DOHH2 (cell line): ENCODE measurements around the gene BAHD1.
A peak's percentile ranks its signal among the peaks of the same experiment; 100 is the strongest.

ENCODE experiments used
- H3F3A ChIP-seq: fragments of 200-600 bp; sonication (generic), shearing (Covaris generic); 2 replicates; pipeline ENCODE4 v1.6.0; 2016; ENCODE audit warnings: antibody characterized with exemption, mild to moderate bottlenecking; ENCODE audit not compliant: control insufficient read depth, insufficient read depth
- H3K27ac ChIP-seq: fragments of 200-600 bp; sonication (generic); 2 replicates; pipeline ENCODE4 v1.5.1; 2014; ENCODE audit warnings: low read depth, mild to moderate bottlenecking, low read length, moderate library complexity
- H3K27me3 ChIP-seq: fragments of 200-600 bp; sonication (generic); 2 replicates; pipeline ENCODE4 v1.6.1; 2014; ENCODE audit warnings: mild to moderate bottlenecking, low read length, mixed read lengths; ENCODE audit not compliant: control insufficient read depth
- H3K36me3 ChIP-seq: fragments of 200-600 bp; sonication (generic); 2 replicates; pipeline ENCODE4 v1.6.1; 2014; ENCODE audit warnings: mild to moderate bottlenecking, low read length, moderate library complexity, mixed read lengths; ENCODE audit not compliant: control insufficient read depth
- H3K4me1 ChIP-seq: fragments of 200-600 bp; sonication (generic); 2 replicates; pipeline ENCODE4 v1.6.1; 2014; ENCODE audit warnings: mild to moderate bottlenecking, low read length, mixed read lengths; ENCODE audit not compliant: control insufficient read depth
- H3K4me2 ChIP-seq: fragments of 200-600 bp; sonication (generic); 2 replicates; pipeline ENCODE4 v1.6.0; 2014; ENCODE audit warnings: mild to moderate bottlenecking, low read length, moderate library complexity
- H3K4me3 ChIP-seq: fragments of 200-600 bp; sonication (generic); 2 replicates; pipeline ENCODE4 v1.5.1; 2014; ENCODE audit warnings: mild to moderate bottlenecking, low read length, mixed read lengths
- H3K79me2 ChIP-seq: fragments of 200-600 bp; sonication (generic); 2 replicates; pipeline ENCODE4 v1.6.1; 2014; ENCODE audit warnings: mild to moderate bottlenecking, low read length, mixed read lengths; ENCODE audit not compliant: control insufficient read depth
- H3K9me2 ChIP-seq: fragments of 200-600 bp; sonication (generic); replicated peaks from 2 replicates; pipeline ENCODE4 v1.6.1; 2014; ENCODE audit warnings: mild to moderate bottlenecking, low read length, mixed read lengths; ENCODE audit not compliant: control insufficient read depth
- H3K9me3 ChIP-seq: fragments of 200-600 bp; sonication (generic); 2 replicates; pipeline ENCODE4 v1.6.1; 2014; ENCODE audit warnings: antibody characterized with exemption, low read length, mixed read lengths; ENCODE audit not compliant: control insufficient read depth, insufficient read depth
- H4K20me1 ChIP-seq: fragments of 200-600 bp; sonication (generic); 2 replicates; pipeline ENCODE4 v1.6.0; 2014; ENCODE audit warnings: low read depth, mild to moderate bottlenecking, antibody characterized with exemption, low read length, moderate library complexity; ENCODE audit not compliant: control insufficient read depth, insufficient read depth
- EZH2phosphoT487 ChIP-seq: fragments of 200-600 bp; sonication (generic); IDR thresholded peaks from 2 replicates; pipeline ENCODE4 v1.6.1; 2017; ENCODE audit warnings: borderline replicate concordance, mild to moderate bottlenecking, antibody characterized with exemption, low read length, moderate library complexity, mixed read lengths
- TF ChIP-seq, protein P1 (sequence below): fragments of 200-600 bp; sonication (generic); IDR thresholded peaks from one replicate; pipeline ENCODE4 v1.5.1; 2014; ENCODE audit warnings: antibody characterized with exemption, mild to moderate bottlenecking, low read depth, low read length; ENCODE audit not compliant: poor library complexity, severe bottlenecking

The BAHD1 gene

DNA sequence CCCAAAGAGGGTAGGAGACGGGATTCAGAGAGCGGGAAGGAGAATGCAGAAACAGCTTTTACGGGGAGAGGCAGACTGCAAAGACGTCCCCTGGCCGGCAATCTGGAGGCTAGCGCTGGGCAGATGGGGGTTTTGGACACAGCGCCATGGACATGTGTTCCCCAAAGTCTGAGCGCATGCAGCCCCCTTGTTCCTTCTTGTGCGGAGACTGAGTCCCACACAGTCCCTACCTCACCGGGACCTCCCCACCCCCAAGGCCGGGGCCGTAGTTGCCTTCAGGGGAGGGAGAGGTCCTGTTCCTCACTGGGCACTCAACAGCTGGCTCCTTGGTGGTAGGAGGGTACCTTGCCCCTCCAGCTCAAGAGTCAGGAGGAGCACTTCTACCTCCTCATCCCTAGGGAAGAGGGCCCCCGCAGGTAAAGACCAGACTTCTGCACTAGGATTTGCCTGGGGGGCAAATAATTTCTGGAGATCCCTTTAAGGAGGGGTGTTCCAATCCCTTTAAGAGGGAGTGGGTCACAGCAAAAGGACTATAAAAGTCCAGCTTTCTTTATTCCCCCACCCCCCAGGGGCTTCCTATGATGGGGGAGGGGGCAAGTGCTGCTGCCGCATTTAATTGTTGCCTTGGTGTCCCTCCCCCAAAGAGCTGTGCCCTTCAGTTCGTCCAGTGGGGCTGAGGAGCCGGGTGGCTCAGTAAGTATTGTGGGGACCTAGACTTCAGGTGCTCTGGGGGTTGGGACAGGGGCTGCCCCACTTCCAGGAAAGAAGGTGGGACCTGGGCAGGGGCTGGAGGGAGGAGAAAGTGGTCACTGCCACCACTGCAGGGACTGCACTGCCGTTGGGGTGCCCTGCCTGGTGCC lies 3.6 kb upstream of the BAHD1 start:
- TF ChIP-seq EZH2phosphoT487 = no peak; the same call in 1 of the 2 replicates
- TF ChIP-seq, protein P1, sequence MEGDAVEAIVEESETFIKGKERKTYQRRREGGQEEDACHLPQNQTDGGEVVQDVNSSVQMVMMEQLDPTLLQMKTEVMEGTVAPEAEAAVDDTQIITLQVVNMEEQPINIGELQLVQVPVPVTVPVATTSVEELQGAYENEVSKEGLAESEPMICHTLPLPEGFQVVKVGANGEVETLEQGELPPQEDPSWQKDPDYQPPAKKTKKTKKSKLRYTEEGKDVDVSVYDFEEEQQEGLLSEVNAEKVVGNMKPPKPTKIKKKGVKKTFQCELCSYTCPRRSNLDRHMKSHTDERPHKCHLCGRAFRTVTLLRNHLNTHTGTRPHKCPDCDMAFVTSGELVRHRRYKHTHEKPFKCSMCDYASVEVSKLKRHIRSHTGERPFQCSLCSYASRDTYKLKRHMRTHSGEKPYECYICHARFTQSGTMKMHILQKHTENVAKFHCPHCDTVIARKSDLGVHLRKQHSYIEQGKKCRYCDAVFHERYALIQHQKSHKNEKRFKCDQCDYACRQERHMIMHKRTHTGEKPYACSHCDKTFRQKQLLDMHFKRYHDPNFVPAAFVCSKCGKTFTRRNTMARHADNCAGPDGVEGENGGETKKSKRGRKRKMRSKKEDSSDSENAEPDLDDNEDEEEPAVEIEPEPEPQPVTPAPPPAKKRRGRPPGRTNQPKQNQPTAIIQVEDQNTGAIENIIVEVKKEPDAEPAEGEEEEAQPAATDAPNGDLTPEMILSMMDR = no peak
- Histone ChIP-seq H3K36me3 (no peaks in the 10 kb centered on the region), H3K4me1 (peaks cover 27% of the 10 kb centered on the region), H3K79me2 (peaks cover 9% of the 10 kb centered on the region), H3K9me2 (no peaks in the 10 kb centered on the region), H4K20me1 (no peaks in the 10 kb centered on the region), H3F3A (no peaks in the 10 kb centered on the region), H3K9me3 (no peaks in the 10 kb centered on the region), H3K4me2 (peak overlapping the region; percentile 45), H3K27ac (no peak overlapping the region), H3K4me3 (peak overlapping the region; percentile 36; the same call in 1 of the 2 replicates), H3K27me3 (peaks cover 81% of the 10 kb centered on the region)

DNA sequence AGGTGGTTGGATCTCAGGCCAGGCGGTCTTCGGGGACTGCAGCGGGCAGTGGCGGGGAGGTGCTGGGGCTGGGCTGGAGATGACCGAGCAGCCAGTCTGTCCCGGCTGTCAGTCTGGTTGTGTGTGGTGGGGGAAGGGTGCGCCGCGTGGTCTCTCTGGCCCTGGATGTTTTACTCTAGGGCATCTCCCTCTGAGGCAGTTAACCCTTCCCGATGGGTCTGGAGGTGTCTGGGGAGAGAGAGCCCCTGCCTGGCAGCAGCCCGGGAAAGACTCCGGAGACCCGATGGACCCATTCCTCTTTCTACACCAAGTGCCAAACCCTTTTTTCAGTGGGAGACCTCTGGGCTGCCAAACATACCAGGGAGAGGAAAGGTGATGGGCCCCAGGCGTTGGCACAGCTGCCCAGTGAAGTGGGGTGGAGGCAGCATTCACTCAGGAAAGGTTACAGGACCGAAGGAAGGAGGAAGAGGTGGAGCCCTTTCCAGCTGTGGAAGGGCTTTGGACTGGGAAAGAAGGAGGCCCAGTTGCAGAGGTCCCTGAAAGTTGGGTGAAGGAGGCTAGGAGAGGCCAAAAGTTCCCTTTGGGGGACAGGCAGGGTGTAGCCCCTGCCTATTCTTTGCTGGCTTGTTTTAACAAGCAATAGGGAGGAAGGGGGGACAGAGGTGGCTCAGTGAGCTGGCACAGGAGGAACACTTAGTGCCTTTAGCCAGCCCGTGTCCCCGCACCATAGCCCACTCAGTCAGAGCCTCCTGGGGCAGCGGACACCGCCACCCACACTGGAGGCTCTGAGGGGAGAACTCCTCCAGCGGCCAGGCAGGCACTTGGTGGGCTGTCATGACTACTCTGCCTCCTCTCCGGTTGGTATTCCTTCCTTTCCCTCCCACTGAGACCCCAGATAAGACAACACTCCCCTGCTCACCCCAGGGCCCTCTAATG lies 2.7 kb upstream of the BAHD1 start:
- peaks cover 34% of the 10 kb centered on the region for H3K4me1 ChIP-seq
- TF ChIP-seq, protein P1 = no peak
- TF ChIP-seq EZH2phosphoT487 = no peak; the same call in 1 of the 2 replicates
- H3K9me2 ChIP-seq = no peaks in the 10 kb centered on the region
- H3K36me3 ChIP-seq = no peaks in the 10 kb centered on the region
- peaks cover 5% of the 10 kb centered on the region for H4K20me1 ChIP-seq
- peaks cover 18% of the 10 kb centered on the region for H3K79me2 ChIP-seq
- no peak overlapping the region for H3K4me3 ChIP-seq
- H3K9me3 ChIP-seq = no peaks in the 10 kb centered on the region
- H3F3A ChIP-seq = no peaks in the 10 kb centered on the region
- no peak overlapping the region for H3K4me2 ChIP-seq
- no peak overlapping the region for H3K27ac ChIP-seq
- peaks cover 78% of the 10 kb centered on the region for H3K27me3 ChIP-seq

DNA sequence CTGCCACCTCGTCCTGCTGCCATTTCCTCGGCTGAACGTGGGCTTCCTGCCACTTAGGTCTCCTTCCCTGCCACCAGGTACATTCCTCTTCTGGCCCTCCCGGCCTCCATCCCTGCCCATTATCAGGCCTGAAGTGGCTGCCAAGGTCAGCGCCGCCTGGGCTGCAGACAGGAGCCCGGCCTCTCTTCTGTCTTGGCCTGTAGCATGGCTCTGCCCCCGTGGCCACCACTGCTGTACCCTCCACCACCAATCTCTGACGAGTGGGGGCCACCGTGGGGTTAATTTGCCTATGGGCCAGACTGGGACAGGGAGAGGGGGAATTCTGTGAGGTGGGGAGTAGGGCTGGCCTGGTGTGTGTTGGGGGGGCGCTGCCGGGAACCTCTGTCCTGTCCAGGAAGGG lies 2.0 kb upstream of the BAHD1 start:
- Histone ChIP-seq H3K27ac (no peak overlapping the region), H3K4me2 (no peak overlapping the region), H3K4me1 (peaks cover 34% of the 10 kb centered on the region), H3K9me3 (no peaks in the 10 kb centered on the region), H3K9me2 (no peaks in the 10 kb centered on the region), H3K79me2 (peaks cover 25% of the 10 kb centered on the region), H3K27me3 (peaks cover 72% of the 10 kb centered on the region), H3K36me3 (no peaks in the 10 kb centered on the region), H3F3A (no peaks in the 10 kb centered on the region), H4K20me1 (peaks cover 6% of the 10 kb centered on the region), H3K4me3 (no peak overlapping the region)
- TF ChIP-seq EZH2phosphoT487 = no peak
- TF ChIP-seq, protein P1 = no peak
